Astrocyte (in vitro differentiated cells and primary cell): ENCODE results near the gene MKLN1.

Experiments used
- CTCF ChIP-seq: IDR thresholded peaks from 2 replicates; pipeline ENCODE4 v1.5.1; 2011; ENCODE audit warnings: low read depth, mild to moderate bottlenecking, inconsistent platforms, low read length, moderate library complexity; ENCODE audit not compliant: insufficient read depth
- EZH2 ChIP-seq: IDR thresholded peaks from 2 replicates; pipeline ENCODE4 v1.6.1; 2012; ENCODE audit warnings: mild to moderate bottlenecking, low read length, inconsistent platforms; ENCODE audit not compliant: insufficient read depth

GRCh38 chr7:131482800-131483199 lies 155.1 kb downstream of the MKLN1 start:
- TF ChIP-seq CTCF (no peak), EZH2 (no peak)
